ENCODE results near the gene DISP2. TPM values are rescaled to one million over a fixed set of nuclear protein-coding genes. Genes with fewer than 3 reads are reported as not detected.

Gene DISP2
- total and polyA plus RNA-seq, 2 of the 8 experiments (the other 6 are each of a cell fraction or from before 2014, with no cell fraction given) = 0.45 to 1.2 TPM

DNA sequence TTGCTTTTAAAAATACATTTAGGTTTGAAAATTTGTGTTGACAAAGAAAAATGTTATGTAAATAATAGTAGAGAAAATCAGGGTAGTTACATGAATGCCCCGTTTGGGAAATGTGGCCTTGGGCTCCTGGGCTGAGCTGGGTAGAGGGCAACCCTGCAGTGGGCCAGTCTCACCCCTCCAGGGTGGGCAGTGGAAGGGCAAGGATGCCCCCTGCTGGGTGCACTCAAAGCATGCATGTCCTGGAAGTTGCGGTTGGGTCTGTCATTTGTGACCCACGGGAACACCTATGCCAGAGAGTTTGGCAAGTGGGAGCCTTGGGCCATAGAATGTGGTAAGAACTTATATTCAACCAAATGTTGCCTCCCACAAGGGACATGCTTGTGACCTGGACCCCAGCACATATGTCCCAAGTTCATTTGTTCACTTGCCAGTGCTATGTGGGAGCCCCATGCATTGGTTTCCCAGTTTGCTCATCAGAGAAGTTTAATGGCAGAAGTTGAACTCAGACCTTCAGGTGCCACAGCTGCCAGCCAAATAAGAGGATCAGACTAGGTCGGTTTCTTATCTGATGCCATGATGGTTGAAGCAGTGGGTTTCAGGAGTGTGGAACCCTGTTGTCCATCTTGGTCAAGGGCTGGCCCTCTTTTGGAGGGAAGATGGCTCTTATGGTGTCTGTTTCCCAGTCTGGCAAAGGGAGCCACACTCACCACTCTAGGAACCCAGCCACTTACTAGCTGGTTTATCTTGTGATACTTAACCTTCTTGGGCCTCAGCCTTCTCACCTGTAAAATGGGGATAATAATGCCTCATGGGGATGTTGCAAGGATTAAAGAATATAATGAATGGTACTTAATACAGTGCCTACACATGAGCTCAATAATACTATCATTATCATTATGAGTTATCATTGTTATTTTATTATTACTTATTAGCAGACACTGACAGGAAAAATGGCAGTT is 47.7 kb upstream of the DISP2 start (continued):
- TF ChIP-seq, protein P1, sequence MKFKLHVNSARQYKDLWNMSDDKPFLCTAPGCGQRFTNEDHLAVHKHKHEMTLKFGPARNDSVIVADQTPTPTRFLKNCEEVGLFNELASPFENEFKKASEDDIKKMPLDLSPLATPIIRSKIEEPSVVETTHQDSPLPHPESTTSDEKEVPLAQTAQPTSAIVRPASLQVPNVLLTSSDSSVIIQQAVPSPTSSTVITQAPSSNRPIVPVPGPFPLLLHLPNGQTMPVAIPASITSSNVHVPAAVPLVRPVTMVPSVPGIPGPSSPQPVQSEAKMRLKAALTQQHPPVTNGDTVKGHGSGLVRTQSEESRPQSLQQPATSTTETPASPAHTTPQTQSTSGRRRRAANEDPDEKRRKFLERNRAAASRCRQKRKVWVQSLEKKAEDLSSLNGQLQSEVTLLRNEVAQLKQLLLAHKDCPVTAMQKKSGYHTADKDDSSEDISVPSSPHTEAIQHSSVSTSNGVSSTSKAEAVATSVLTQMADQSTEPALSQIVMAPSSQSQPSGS (IDR thresholded peaks at IDR 0.05; ENCODE audit: low read length) = no peak
- TF ChIP-seq MAFK (IDR thresholded peaks at IDR 0.05; ENCODE audit: low read depth, low read length) (no peak), POLR2AphosphoS5 (IDR thresholded peaks at IDR 0.05; ENCODE audit: low read depth, low read length) (no peak), CHD2 (IDR thresholded peaks at IDR 0.05; ENCODE audit: low read length) (no peak), TEAD4 (IDR thresholded peaks at IDR 0.05; ENCODE audit: low read depth, low read length) (no peak), SAP30 (IDR thresholded peaks at IDR 0.05; ENCODE audit: insufficient read depth, insufficient replicate concordance, low read length) (no peak), CBX5 (IDR thresholded peaks at IDR 0.05; ENCODE audit: low read depth, low read length) (no peak), SP2 (IDR thresholded peaks at IDR 0.05; ENCODE audit: low read length) (no peak), POU5F1 (IDR thresholded peaks at IDR 0.05; ENCODE audit: low read depth, low read length) (no peak), CTBP2 (IDR thresholded peaks at IDR 0.05; ENCODE audit: borderline replicate concordance, insufficient read depth, insufficient read length, low read length) (no peak), HDAC2 (IDR thresholded peaks at IDR 0.05; ENCODE audit: borderline replicate concordance in 1 of 2, low read depth in 2 of 2, low read length in 2 of 2) (no peak), SP1 (IDR thresholded peaks at IDR 0.05; ENCODE audit: low read depth, low read length) (no peak), PHF8 (conservative IDR thresholded peaks at IDR 0.05; ENCODE audit: low read depth, low read length) (no peak), TCF12 (IDR thresholded peaks at IDR 0.05; ENCODE audit: low read depth, low read length) (no peak), NANOG (IDR thresholded peaks at IDR 0.05; ENCODE audit: insufficient read depth, low read depth, low read length, poor library complexity, severe bottlenecking) (no peak), POLR2A (IDR thresholded peaks at IDR 0.05; ENCODE audit: control extremely low read depth in 1 of 2, low read depth in 2 of 2, low read length in 2 of 2) (no peak), RBBP5 (IDR thresholded peaks at IDR 0.05; ENCODE audit: borderline replicate concordance, low read depth, low read length) (no peak), SIRT6 (IDR thresholded peaks at IDR 0.05; ENCODE audit: low read length) (no peak), RAD21 (IDR thresholded peaks at IDR 0.05 in 1 of 2, conservative IDR thresholded peaks at IDR 0.05 in 1 of 2; ENCODE audit: low read depth in 2 of 2, low read length in 2 of 2) (peak; percentile 98)

Data from H1 (cell line).